GM21423 (cell line): ENCODE data around the gene PAX2.

Source experiments
- ATAC-seq: cut with Tn5 transposase; IDR thresholded peaks from one replicate; pipeline ENCODE4 v1.9.1; 2021; ENCODE audit warnings: mild to moderate bottlenecking, moderate library complexity; ENCODE audit not compliant: unreplicated experiment

PAX2 gene

GRCh38 chr10:100749309-100750217, 4.2 kb downstream of the PAX2 start:
- no peak for ATAC-seq

- no peak for ATAC-seq
These were observed 5.2 kb downstream of the PAX2 start for GRCh38 chr10:100750291-100751210.

DNA sequence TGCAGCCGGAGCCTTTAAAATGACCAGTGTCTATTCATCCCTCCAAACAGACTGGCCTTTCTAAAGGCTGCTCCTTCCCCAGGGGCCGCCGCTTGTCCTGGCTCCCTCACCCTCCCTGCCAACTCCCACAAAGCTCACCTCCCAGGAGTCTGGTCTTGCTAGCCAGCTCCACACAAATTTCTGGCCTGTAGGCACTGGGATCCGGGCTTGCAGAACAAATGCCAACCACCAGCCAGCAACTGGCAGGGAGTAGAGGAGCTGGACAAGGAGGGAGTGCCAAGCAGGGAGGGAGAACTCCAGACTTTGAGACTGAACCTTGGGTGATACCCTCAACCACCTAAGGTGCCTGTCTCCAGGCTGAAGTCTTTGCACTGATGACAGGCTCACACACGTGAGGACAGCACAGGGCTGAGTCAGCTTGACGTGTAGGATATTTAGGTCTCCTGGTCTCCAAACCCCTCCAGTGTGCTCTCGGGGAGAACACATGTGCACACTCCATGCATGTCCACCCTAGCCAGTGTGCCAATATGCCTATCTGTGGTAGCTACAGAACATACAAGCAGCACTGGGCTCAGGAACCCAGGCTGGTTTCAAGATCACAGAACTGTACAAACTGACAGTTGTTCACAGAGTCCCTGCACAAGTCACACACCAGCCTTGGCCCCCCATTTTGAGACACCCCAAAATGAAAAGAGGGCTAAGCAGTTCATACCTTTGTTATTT, 6.0 kb downstream of the PAX2 start:
- no peak for ATAC-seq

GRCh38 chr10:100755821-100756220, 10.4 kb downstream of the PAX2 start:
- no peak for ATAC-seq

DNA sequence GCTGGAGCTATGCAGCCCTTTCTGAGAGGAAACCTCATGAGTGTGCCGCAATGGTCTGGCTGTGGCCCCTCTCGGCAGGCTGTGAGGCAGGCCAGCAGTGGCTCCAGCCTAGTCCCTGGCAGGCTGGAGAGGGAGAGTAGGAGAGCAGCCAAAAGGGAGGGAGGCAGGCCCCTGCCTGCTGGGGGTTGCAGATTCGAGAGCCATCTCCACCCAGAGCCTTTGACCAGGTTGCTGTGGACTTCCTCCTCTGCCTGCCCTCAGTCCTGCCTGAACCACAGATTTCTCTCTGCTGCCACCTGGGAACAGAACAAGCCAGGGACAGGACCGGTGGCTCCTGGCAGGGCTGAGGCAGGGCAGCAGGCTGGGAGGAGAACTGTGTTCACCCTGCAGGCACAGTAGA, 13.9 kb downstream of the PAX2 start:
- ATAC-seq = no peak

GRCh38 chr10:100760726-100761125, 15.3 kb downstream of the PAX2 start:
- no peak for ATAC-seq

- no peak for ATAC-seq
These were observed 15.8 kb downstream of the PAX2 start for GRCh38 chr10:100761191-100761590.

DNA sequence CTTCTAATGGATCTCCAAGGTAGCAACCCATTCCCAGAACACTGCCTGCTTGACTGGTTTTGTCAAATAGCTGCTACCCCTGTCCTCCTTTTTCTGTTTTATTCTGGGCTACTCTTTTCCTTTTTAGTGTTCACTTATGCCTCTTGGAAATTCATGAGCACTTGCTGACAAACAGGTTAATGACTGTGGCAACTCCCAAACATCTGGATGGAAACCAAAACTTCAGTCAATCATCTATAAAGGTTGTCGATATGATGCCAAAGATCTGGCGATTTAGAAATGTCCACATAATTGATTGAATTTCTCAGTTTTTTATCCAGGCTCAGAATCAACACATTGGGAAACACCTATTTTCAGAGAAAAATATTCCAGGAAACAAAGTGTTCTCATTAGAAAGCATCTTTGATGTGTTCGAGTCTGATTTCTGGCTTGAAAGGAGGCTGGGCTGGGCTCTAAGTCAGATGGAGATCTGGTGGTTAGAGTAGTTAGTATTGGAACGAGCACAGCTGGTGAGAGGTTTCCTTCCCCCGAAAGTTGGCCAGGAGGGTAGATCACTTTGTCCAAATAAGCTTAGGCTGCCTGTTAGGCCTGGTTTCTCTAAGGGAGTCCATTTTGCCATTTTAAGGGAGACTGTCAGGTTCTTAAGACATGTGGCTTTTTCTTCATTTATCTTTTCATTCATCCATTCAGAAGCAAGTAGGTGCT, 17.8 kb downstream of the PAX2 start:
- ATAC-seq = no peak

GRCh38 chr10:100766693-100767421, 21.5 kb downstream of the PAX2 start:
- no peak for ATAC-seq

DNA sequence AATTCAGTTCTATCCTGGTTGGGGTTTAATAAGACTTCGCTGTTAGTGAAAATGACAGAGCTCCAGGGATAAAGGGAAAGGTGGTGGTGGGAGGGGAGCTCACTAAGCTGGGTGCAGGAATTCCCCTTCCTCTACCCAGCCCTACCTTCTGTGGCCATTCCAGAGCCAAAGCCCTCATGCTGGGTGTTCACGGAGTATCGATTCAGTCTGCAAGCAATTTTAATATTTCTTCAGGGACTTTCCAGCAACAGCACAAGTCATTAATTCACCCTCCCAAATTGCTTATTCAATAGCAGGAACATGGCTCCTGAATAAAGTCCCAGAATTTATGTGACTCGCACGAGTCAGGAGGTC, 22.0 kb downstream of the PAX2 start:
- ATAC-seq = no peak

- no peak for ATAC-seq
These were observed 24.1 kb downstream of the PAX2 start for GRCh38 chr10:100769481-100769880.

- ATAC-seq = no peak
These were observed 28.3 kb downstream of the PAX2 start for GRCh38 chr10:100773646-100774045.

DNA sequence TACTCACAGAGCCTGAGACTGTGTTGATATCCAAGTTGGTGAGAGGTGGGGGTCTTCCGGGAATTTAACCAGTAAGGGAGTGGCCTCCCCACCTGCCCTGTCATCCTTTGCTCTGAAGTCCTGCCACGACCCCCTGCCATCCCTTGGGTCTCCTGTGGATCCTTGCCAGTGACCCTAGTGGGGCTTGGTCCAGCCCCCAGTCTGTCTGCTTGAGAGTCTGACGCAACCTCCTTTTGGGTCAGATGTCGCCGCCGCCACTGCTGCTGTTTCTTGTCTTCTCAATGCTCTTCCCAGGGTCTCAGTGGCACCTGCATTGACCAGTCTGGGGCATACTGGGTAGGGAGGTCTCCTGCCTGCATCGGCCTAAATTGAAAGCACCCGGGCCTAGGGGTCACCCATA, 28.8 kb downstream of the PAX2 start:
- ATAC-seq = no peak

- no peak for ATAC-seq
These were observed 29.5 kb downstream of the PAX2 start for GRCh38 chr10:100774876-100775275.

DNA sequence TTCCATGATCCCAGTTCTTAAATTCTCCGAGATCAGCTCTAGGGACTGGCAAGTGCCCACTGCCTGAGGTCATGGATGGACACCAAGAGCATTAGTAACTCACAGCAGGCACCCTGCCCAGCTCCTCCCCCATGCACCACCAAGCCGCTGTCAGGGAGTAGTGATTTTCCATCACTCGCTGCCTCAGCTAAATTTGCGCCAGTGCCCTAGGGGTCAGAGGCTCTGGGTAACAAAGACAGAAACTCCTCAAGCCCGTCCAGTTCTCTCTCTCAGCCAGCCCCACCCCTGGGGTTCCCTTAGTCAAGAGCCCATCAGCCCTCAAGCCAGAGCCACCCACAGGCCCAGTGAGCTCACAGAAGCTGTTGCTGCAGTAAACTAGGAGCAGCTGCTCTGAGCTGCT, 30.0 kb downstream of the PAX2 start:
- no peak for ATAC-seq

DNA sequence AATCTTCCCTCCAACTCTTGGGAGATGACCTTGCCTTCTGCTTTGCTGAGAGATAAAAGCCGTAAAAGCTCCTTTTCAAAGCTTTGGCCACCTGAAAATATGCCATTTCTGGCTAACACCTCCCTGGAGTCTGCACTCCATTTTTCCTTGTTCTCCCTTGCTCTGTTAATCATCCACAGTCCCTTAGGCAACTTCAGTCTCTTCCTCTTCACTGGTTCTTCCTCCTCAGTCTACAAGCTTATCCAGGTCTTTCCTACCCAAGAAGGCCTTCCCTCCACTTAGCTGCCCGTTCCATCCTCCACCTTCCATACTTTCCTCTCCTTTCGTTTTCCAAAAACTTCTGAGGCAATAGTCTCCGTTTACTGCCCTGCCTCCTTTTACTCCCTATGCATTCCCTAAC, 30.5 kb downstream of the PAX2 start:
- ATAC-seq = no peak

- ATAC-seq = no peak
These were observed 31.3 kb downstream of the PAX2 start for GRCh38 chr10:100776671-100777070.

GRCh38 chr10:100779329-100779728, 33.9 kb downstream of the PAX2 start:
- no peak for ATAC-seq

DNA sequence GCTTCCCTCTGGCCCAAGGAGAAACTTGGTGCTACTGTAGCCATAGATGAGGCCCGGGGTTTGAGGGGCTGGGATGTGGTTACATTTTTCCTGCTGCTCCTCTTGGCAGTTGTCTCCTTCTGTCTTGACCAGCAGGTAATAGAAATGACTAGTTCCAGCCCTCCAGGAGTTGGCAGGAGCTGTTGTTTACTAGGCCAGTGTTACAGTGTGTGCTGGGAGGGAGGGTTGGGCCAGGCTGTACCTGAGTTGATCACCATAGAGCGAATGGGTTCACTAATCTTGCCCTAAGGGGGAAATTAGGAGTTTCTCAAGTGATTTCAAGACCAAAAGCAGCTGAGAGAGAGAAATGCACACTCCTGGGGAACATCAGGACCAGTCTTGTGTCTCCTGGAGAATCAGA, 34.9 kb downstream of the PAX2 start:
- no peak for ATAC-seq

- ATAC-seq = no peak
These were observed 35.8 kb downstream of the PAX2 start for GRCh38 chr10:100781145-100781665.
